Left renal pelvis (tissue), 4 donors: ENCODE results near the gene AARS2. TPM values are rescaled to one million over a fixed set of nuclear protein-coding genes. Genes with fewer than 3 reads are reported as not detected.

Experiments used
- DNase-seq, 4 donors: peaks; one replicate each; pipeline ENCODE4 v3.0.0-alpha.2; 2013; ENCODE audit warnings: low read depth in 4 of 4, low spot score in 3 of 4
- polyA plus RNA-seq, 4 donors: library from polyadenylated mRNA; unstranded; fragments of 120-200 nt; gene quantifications; one replicate each; pipeline ENCODE4 v1.2.1, GENCODE V29; 2013; ENCODE audit not compliant: insufficient read length in 4 of 4

The AARS2 gene
- polyA plus RNA-seq, 4 donors: 11.1 to 21.8 (median 14.5) TPM

GRCh38 chr6:44264154-44265006 is 48.8 kb downstream of the AARS2 start:
- no peak for DNase-seq

DNA sequence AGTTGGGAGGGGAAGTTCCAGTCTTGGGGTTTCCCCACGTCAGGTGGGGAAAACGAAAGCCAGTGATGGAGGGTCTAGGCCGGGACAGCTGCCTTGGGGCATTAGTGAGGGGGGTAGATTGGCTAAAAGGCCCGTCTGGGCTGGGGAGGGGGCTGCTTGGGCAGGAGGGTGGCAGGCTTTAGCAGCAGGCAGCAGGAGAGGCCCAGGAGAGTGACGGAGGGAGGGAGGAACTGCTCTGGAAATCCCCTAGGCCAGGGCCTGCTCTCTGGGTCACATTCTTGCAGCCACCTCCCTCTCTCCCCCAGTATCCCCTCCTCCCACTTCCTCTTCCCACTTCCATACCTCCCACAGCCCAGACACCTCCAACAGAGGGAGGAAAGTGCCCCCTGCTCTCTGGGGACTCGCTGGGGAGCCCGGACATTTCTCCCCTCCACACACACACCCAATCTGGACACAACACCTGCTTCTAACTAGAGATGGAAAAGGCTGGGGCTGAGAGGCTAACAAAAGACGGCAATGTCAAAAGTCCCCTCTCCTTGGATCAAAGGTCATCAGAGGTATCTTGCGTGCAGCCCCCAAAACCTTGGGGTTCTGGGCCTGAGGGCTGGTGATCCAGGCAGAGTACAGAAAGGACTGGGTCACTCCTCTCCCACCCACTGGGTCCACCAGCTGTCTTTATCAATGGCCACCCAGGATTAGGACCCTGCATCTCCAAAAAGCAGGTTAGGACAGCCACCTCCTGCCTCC is 49.6 kb downstream of the AARS2 start:
- no peak for DNase-seq

- no peak for DNase-seq
Measured at GRCh38 chr6:44262467-44263353, 50.4 kb downstream of the AARS2 start.

DNA sequence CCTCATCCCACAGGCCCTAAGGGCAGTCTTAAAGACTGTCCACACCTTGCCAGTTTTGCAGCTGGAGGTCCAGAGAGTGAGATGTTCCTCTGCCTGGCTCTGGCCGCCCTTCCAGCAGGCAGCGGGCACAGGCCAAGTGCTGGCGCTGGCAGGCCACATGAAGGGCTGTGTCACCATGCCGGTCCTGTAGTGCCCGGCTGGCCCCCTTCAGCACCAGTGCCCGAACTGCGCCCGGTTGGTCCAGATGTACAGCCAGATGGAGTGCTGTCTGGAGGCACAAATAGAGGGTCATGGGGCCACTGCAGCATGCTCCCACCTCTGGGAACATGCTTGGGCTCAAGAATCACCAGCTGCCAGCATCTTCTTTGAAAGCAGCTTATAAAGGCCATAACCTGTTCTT is 51.6 kb downstream of the AARS2 start:
- DNase-seq: no peak

GRCh38 chr6:44260451-44261297 is 52.5 kb downstream of the AARS2 start:
- DNase-seq: no peak

DNA sequence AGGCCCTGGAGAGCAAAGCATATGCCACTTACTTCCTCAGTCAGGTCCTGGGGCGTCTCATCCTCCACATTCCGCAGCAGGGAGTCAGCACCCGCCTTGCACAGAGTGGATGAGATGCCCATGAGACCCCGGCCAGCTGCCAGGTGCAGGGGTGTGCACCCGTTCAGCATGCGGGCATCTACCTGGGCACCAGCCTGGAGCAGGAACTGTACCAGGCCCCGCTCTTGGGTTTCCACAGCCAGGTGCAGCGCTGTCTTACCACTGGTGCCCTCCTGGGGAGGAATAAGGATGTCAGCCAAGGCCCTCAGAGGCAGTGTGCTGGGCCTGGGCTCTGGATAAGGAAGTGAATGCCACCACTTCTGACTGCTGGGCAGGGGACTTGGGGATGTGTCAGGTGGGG is 53.1 kb downstream of the AARS2 start:
- no peak for DNase-seq

- DNase-seq: no peak
Measured at GRCh38 chr6:44258921-44259320, 54.2 kb downstream of the AARS2 start.

DNA sequence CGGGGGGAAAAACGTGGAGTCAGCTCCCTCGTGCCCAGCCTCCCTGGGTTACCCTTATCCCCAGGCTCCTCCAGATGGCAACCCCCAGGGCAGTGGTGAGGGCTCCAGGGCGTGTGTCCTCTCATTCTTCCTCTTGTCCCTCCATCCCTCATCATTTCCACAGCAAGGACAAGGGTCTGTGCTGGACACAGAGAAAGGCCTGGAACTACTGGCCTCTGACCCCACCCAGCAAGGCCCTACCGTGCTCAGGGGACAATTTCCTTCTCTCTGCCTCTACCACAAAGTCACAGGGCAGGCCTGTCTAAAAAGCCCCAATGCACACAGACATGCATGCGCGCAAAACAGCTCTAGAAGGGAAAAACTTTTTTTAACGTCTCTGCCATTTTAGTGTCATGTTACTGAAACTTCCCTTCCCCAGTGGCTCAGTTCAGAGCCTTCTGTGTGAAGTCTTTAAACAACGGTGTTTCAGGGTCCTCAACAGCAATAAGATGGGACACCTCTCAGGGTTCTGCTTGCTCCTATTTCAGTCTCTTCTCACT is 54.8 kb downstream of the AARS2 start:
- no peak for DNase-seq

- DNase-seq: no peak
Measured at GRCh38 chr6:44257753-44258324, 55.3 kb downstream of the AARS2 start.

DNA sequence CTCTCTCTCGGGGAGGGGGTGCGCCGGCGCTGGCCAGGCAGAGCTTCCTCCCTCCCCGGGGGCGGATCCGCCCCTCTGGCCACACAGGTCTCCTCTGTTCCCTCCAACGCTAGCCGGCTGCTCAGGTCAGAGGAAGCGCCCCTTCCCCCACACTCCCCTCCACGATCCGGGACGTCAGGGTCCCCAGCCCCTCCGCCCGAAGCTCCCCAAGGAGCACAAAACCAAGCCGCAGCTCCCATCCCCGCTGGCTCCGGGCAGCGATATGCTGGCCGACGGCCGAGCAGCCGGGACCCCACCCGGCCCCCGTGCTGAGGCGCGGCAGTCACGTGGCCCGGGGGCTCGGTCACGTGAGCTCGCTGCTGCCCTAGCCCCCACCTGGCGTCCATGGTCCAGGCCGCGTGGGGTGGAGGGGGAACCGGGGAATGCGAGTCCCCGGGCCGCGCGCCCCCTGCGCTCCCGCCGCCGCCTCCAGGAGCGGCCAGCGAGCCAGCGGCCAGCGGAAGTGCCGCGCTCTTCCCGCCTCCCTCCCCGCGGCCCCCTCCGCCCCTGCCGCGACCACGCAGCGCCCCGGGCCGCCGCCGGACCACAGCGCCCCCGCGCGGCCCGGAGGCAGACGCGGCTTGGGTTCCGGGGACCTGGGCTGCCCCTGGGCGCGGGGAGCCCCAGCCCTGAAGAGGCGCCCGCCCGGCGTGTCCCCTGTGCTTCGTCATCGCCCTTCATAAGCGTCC is 56.0 kb downstream of the AARS2 start, which contains the start of gene SLC35B2:
TSS of gene SLC35B2 (minus strand) at position 504 of the 728 bp plus-strand sequence. CDS start at position 386, 118 bp downstream.
- no peak for DNase-seq

GRCh38 chr6:44256775-44257024 is 56.4 kb downstream of the AARS2 start:
- no peak for DNase-seq

DNA sequence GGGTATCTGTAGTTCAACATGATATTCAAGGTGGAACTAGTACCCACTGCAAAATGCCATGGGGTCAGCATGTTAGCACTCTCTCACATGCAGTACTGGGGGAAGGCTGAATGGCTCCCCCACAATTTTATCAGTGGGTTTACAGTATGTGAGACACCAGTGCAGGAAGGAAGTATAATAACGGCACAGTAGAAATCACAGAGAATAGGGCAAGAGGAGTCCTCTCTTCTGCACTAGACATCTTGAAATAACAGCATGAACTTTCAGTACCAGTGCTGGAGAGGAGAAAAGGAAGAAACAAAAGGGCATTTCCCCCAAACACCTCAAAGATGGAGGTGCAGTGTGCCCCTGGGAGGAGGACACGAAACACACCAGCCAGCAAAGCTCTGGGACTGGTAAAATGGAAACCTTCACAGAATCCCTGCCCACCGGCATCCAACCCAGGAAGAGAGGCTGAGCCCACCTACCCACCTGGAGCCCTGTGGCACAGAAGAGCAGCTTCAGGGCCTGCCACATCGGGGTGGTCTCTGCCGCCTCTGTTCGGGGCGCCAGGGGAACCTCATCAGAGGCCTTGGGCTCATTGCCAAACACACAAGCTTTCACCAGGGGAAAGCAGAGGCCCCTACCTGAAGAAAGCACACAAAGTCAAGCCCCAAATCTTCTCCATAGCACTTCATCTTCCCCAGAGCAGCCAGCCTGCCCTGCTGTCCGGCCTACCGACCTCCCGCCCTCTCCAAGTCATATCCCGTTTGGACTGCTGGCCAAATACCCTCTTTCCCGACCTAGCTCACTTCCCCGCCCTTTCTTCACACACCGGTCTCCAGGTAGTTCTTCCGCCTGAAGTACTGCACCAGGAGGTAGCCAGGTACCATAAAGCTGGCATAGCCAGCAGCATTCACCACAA is 57.0 kb downstream of the AARS2 start:
- no peak for DNase-seq

- no peak for DNase-seq
Measured at GRCh38 chr6:44255105-44255808, 57.9 kb downstream of the AARS2 start.

DNA sequence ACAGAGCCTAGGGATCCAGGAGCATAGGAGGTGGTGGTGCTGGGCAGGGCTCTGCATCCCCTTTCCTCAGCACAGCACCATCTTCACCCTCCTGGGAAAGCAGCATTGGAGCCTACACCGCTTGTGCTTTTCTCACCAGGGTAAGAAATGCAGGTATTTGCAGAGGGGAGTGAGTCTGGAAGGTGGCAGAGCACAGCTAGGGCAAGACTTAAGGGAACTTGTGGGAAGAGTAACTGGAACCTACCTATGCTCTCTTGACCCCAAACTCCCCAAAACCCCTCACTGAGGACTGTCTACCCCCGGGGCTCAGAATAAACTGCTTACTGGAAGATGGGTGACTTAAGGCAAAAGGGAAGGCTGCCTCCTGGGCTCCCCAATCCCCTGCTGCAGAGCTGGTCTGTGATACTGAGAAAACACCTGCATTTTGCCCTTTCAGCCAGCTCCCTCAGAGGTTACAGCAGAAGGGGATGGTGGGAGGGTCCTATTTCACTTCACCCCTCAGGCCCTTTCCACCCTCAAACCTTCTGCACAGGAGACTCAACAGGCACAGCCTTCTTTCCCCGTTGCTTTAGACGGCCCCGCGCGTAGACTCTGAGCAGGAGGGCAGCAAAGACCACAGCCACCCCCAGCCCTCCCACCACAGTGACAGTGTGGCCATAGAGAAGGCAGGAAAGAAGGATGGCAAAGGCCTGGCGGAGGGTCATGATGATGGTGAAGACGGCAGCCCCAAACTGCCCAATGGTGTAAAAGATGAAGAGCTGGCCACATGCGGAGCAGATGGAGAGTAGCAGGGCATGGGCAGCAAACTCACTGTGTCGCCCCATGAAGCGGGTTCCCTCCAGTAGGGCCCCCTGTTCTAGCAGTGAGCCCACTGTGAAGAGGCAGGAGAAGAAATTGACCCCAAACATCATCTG is 58.7 kb downstream of the AARS2 start:
- DNase-seq: no peak

GRCh38 chr6:44253307-44254101 is 59.6 kb downstream of the AARS2 start:
- no peak for DNase-seq
